ENCODE results near the gene ITGAX. TPM values are rescaled to one million over a fixed set of nuclear protein-coding genes. Genes with fewer than 3 reads are reported as not detected.
"Not testable (repeated sequence)": the region's sequence is repeated elsewhere in the genome, so short reads cannot be mapped to it uniquely, and the experiment has no call there.

Gene ITGAX
- total RNA-seq, 1 experiment from 2014 or later = 1.6 TPM

- intact Hi-C loops (cut with micrococcal nuclease; ENCODE audit: unreplicated experiment) = no loop called here
- Mint-ChIP-seq H3K36me3 (ENCODE audit: insufficient read depth, unreplicated experiment) (no peaks in the 10 kb centered on the region), H3K27me3 (ENCODE audit: unreplicated experiment) (peaks cover 79% of the 10 kb centered on the region), H3K27ac (ENCODE audit: unreplicated experiment) (no peak overlapping the region), H3K9me3 (ENCODE audit: low read depth, unreplicated experiment) (no peaks in the 10 kb centered on the region), H3K4me3 (ENCODE audit: low read depth, unreplicated experiment) (no peak overlapping the region), H3K4me1 (ENCODE audit: low read depth, unreplicated experiment) (no peaks in the 10 kb centered on the region)
- no peak for DNase-seq
- no TSS peak for BruUV-seq (replicated peaks)
- no peak for TF ChIP-seq CTCF (IDR thresholded peaks at IDR 0.05; ENCODE audit: unreplicated experiment)
- CTCF ChIA-PET = no interaction called here
Measured at GRCh38 chr16:31413381-31413780, 58.4 kb downstream of the ITGAX start.

- DNase-seq = no peak
- BruUV-seq (replicated peaks) = no TSS peak
- Mint-ChIP-seq H3K4me1 (ENCODE audit: low read depth, unreplicated experiment) (no peaks in the 10 kb centered on the region), H3K36me3 (ENCODE audit: insufficient read depth, unreplicated experiment) (no peaks in the 10 kb centered on the region), H3K27me3 (ENCODE audit: unreplicated experiment) (peaks cover 74% of the 10 kb centered on the region), H3K27ac (ENCODE audit: unreplicated experiment) (no peak overlapping the region), H3K9me3 (ENCODE audit: low read depth, unreplicated experiment) (no peaks in the 10 kb centered on the region), H3K4me3 (ENCODE audit: low read depth, unreplicated experiment) (no peak overlapping the region)
- intact Hi-C loops (cut with micrococcal nuclease; ENCODE audit: unreplicated experiment) = no loop called here
- no peak for TF ChIP-seq CTCF (IDR thresholded peaks at IDR 0.05; ENCODE audit: unreplicated experiment)
- CTCF ChIA-PET = no interaction called here
Measured at GRCh38 chr16:31413943-31414342, 59.0 kb downstream of the ITGAX start.

GRCh38 chr16:31414706-31415105 is 59.7 kb downstream of the ITGAX start:
- DNase-seq = no peak
- H3K4me1 Mint-ChIP-seq (ENCODE audit: low read depth, unreplicated experiment) = no peaks in the 10 kb centered on the region
- no peak overlapping the region for H3K27ac Mint-ChIP-seq (ENCODE audit: unreplicated experiment)
- peaks cover 66% of the 10 kb centered on the region for H3K27me3 Mint-ChIP-seq (ENCODE audit: unreplicated experiment)
- BruUV-seq (replicated peaks) = no TSS peak
- no peaks in the 10 kb centered on the region for H3K36me3 Mint-ChIP-seq (ENCODE audit: insufficient read depth, unreplicated experiment)
- no peak overlapping the region for H3K4me3 Mint-ChIP-seq (ENCODE audit: low read depth, unreplicated experiment)
- TF ChIP-seq CTCF (IDR thresholded peaks at IDR 0.05; ENCODE audit: unreplicated experiment) = no peak
- intact Hi-C loops (cut with micrococcal nuclease; ENCODE audit: unreplicated experiment) = no loop called here
- H3K9me3 Mint-ChIP-seq (ENCODE audit: low read depth, unreplicated experiment) = no peaks in the 10 kb centered on the region
- CTCF ChIA-PET = no interaction called here

GRCh38 chr16:31416371-31416770 is 61.4 kb downstream of the ITGAX start:
- Mint-ChIP-seq H3K4me1 (ENCODE audit: low read depth, unreplicated experiment) (no peaks in the 10 kb centered on the region), H3K4me3 (ENCODE audit: low read depth, unreplicated experiment) (no peak overlapping the region), H3K27ac (ENCODE audit: unreplicated experiment) (no peak overlapping the region), H3K27me3 (ENCODE audit: unreplicated experiment) (peaks cover 56% of the 10 kb centered on the region), H3K36me3 (ENCODE audit: insufficient read depth, unreplicated experiment) (no peaks in the 10 kb centered on the region), H3K9me3 (ENCODE audit: low read depth, unreplicated experiment) (no peaks in the 10 kb centered on the region)
- no peak for DNase-seq
- intact Hi-C loops (cut with micrococcal nuclease; ENCODE audit: unreplicated experiment) = no loop called here
- CTCF ChIA-PET = no interaction called here
- no TSS peak for BruUV-seq (replicated peaks)
- TF ChIP-seq CTCF (IDR thresholded peaks at IDR 0.05; ENCODE audit: unreplicated experiment) = no peak

- H3K27ac Mint-ChIP-seq (ENCODE audit: unreplicated experiment); CTCF ChIA-PET; DNase-seq; H3K36me3 Mint-ChIP-seq (ENCODE audit: insufficient read depth, unreplicated experiment); H3K4me1 Mint-ChIP-seq (ENCODE audit: low read depth, unreplicated experiment); BruUV-seq (replicated peaks); intact Hi-C loops (cut with micrococcal nuclease; ENCODE audit: unreplicated experiment); H3K9me3 Mint-ChIP-seq (ENCODE audit: low read depth, unreplicated experiment); H3K4me3 Mint-ChIP-seq (ENCODE audit: low read depth, unreplicated experiment): not testable (repeated sequence)
- peaks cover 53% of the 10 kb centered on the region for H3K27me3 Mint-ChIP-seq (ENCODE audit: unreplicated experiment)
Measured at GRCh38 chr16:31417036-31417435, 62.1 kb downstream of the ITGAX start.

Data from Calu3 (cell line).